ENCODE results near the gene ARSB.
"Not testable (repeated sequence)": the region's sequence is repeated elsewhere in the genome, so short reads cannot be mapped to it uniquely, and the experiment has no call there.

ARSB gene

DNA sequence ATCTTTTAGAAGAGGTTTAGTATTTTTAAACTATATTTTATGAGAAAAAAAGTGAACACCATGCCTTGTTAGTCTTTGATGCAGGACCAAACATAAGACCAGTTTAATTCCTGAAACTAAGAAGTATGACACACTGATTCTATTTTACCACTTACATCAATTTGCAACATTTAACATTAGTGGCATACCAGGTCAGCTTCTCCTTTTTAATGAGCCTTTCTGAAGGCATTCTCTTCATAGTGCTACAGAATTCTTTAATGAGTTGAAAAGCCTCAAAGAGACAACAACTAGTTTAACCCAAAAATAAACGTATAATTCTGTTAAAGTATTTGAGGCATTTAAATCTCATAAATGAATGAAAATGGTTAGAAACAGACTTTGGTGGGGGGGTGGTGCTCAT lies 28.2 kb downstream of the ARSB start:
- DNase-seq (ENCODE audit: low read depth in 2 of 2, low spot score in 1 of 2): no peak

DNA sequence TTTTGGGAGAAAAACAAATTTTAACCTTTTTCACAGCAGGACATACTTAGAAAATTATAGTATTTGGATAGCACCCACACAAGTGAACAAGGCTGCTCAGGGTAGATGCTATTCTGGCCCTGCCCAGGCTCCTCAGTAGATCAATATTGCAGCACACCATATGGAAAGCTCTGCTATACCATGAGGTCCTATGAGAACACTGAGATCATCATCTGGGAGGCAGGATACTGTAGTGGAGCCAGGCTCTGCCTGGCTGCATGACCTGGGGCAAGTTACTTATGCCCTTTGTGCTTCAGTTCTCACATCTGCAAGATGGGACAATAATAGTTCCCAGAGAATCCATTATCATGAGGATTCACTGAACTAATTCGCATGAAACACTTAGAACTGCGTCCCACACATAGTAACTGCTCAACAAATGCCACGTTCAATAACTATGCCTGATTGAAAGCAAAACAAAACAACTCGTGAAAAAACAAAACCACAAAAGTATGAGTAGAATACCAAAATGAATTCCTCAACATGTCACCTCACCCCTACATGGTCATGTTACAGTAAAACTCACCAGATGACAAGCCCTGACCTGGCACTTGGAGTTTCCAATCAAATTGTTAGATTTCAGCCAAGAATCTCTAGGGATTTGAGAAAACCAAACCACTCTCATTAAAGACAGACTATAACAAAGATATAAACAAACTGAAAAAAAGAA lies 31.9 kb downstream of the ARSB start:
- DNase-seq (ENCODE audit: low read depth in 2 of 2, low spot score in 1 of 2): no peak

DNA sequence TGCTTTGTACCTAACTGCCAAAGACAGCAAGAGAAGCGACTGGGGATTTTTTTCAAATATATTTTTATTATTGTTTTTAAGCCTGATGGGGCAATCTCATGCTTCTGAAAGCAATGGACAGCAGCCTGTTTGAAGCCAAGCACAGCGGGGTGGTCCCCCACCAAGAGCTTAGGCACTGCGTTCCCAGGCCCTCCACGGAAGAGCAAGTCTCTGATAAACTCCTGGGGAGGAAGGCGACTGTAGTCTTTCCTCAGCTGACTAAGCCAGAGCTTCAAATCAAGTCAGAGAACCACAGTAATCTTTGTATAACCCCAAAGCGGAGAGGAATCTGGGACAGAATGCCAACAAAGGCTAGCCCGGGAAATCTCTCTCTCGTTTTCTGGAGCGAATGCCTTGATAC lies 54.4 kb downstream of the ARSB start:
- no peak for DNase-seq (ENCODE audit: low read depth in 2 of 2, low spot score in 1 of 2)

DNA sequence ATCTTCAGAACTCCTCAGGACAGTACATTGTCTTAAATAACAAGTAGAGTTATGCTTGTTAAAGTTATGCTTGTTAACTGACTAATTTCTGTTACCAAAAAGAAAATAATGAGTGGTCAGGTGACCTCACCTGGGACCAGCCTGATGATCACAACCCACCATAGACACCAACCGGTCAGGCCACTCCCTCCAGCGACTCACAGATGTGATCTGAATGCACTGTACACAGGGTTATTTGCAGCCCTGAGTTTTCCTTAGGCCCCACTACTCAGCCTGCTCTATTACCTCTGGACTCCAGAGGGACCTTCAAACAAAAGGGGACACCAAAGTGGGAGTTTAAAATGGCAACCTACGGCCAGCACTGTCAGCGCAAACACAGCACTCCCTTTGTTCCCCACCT lies 55.3 kb downstream of the ARSB start:
- DNase-seq (ENCODE audit: low read depth in 2 of 2, low spot score in 1 of 2): no peak

DNA sequence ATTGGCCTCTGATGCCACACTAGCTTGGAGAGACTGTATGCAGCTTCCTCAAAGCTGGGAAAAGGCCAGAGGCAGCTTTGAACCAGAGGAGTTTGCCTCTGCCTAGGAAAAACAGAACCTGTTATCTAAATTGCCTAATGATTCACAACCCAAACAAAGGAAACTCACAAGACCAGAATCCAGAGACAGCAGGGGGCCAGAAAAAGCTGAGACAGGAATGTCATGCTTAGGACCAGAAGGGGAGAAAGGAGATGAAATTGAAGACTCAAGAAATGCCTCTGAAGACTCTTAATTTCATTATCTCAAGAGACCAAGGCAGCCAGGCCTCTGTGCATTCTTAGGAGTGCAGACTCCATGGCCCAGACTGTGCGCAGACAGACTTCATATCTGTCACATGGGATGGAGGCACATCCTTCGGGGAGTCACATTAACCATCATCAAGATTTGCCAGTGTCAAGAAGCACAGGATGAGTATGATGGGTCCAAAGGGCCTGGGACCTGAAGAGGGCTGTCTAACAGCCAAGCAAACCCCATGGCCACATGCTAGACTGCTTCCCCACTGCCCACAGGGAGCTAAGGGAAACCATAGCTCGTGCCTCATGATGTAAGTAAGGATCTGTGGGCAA lies 57.3 kb downstream of the ARSB start:
- no peak for DNase-seq (ENCODE audit: low read depth in 2 of 2, low spot score in 1 of 2)

DNA sequence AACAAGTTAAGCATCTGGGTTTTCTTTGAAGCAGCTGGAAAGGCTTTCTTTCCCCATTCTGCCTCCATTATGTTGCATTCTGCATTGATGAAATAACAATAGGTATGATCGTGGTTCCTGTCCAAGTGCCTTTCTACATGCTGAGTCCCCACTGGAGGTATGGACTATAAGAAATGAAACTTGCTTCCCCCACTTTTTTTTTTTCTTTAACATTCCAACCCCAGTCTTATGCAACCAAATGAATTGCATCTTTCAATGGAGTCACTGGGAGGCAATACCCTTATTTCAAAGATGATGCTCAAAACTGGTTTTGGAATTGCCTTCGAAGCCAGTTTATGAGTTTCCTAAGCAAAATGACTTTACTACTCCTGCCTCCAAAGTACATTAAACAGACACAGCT lies 58.9 kb downstream of the ARSB start:
- no peak for DNase-seq (ENCODE audit: low read depth in 2 of 2, low spot score in 1 of 2)

DNA sequence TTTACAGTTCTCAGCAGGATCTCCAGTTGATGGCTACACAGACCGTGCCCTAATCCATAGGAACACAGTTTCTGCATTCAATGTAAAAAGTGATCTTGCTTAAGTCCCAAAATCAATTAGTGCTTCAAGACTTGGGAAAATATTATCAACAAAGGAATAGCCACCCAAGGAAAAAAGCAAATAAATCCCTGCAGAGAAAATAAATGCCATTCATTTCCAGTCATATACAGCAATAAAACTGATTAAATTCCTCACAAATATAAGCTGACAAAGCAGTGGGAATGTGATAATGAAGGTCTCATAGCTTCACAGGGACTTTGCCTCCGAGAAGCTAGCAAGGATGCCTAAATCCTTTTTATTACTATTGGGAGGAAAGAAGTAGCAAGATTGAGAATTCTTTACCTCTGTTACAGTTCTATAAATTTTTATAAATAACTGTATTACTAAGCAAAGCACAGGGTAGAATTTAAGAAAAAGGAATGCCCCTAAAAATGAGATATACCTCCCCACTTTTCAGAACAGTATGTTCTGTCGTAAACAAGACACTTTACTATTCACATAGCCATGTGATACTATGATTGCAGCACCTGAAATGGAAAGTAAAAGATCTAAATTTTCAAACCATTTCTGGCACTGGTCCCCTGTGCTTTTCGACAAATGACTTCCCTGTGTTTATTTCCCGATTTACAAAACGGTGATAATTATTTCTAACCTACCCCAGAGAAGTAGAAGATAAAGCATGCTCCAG lies 59.8 kb downstream of the ARSB start:
- DNase-seq (ENCODE audit: low read depth in 2 of 2, low spot score in 1 of 2): no peak

DNA sequence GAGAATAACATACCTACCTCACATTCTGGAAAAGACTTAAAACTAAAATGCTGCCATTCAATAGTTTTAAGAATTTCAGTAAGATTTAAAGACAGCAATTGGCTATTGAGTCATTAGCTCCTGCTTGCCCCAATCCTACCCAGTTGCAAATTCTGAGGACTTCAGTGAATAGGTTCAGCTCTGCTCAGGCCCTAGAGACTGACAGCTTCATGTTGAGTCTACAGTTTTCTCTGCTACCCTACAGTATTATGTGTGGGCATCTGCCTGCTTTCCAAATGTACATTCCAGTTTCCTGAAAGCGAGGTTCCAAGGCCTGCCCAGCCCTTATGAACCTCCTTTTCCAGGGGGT lies 61.5 kb downstream of the ARSB start:
- DNase-seq (ENCODE audit: low read depth in 2 of 2, low spot score in 1 of 2): no peak

DNA sequence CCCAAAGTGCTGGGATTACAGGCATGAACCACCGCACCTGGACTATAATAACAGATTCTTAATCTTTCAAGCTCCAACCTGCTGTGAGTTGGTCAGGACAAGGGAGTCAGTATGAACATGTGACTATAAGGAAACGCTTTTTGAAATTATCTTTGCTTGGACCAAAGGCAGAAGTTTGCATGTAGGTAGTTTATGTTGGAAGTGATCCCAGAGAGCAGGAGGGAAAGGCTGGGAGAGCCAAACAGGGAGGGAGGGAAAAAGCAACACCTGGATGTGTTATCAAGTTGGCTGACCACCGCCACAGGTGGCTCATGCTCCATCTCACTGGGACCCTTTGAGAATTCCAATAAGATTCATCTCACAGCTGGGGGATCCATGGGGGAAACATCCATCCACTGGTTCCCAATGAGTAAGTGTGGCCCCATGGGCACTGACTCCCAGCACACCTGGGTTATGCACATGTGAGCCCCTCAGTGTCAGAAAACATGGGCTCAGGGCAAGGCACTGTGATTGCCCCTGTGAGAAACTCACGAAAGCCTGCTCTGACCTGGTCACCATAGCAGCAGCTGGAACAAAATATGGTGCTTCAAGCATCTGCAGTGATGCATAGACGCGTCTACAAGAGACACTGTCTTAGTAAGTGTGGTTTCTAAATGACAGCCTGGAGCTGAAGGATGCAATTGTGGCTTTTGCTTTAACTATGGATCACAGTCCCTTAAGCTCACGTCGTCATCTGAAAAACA lies 62.1 kb downstream of the ARSB start:
- DNase-seq (ENCODE audit: low read depth in 2 of 2, low spot score in 1 of 2): no peak

DNA sequence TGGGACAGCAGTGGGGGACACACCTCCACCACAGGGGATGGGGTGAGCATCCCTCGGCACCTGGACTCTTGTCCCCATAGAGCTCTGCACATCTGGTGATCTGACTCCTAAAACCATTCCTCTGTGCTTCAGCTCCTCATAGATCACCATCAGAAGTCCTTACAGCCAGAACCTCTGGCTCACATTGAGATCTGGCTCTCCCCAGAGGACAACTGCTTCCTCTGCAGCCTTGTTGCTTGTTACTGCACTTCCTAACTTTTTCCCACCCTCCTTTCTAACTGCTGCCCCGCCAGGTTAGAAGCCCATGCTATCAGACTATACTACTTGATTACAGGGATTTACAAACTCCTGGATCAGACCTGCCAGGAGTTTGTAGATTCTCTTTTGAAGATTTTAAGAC lies 64.5 kb downstream of the ARSB start:
- no peak for DNase-seq (ENCODE audit: low read depth in 2 of 2, low spot score in 1 of 2)

DNA sequence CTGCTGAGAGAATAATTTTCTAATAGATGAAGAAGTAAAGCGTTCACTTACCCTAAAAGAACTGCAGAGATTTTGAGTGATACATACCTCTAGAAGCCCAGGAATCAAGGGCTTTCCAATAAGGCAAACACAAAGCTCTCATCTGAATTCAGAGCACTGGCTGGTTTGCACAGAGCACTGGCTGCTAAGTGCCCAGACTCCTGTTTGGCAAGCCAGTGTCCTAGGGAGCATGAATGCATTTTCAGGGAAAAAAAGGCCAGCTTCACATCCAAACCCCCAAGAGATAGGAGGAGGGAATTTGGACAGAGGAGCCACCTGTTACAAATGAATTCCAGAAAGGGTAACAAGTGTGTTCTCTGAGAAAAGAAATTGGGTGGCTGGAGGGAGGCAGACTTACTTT lies 65.3 kb downstream of the ARSB start:
- DNase-seq (ENCODE audit: low read depth in 2 of 2, low spot score in 1 of 2): no peak

DNA sequence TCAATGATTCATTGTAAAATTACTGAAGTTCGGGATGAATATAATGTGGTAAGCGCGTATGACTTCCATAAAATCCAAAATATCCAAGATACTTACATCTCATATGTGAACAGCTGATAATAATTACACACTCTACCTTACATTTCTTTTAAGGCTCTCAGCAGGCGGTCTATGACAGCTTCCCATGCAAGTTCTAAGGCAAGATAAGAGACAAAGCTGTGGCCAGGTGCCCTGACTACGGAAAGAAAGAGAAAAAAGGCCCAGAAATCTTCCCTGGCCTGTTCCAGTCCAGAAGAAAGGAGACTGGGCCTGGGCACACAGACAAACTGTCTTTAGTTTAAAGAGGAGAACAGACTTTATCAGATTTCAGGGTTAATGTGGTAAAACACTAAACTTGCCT lies 69.1 kb downstream of the ARSB start:
- DNase-seq (ENCODE audit: low read depth in 2 of 2, low spot score in 1 of 2): no peak

DNA sequence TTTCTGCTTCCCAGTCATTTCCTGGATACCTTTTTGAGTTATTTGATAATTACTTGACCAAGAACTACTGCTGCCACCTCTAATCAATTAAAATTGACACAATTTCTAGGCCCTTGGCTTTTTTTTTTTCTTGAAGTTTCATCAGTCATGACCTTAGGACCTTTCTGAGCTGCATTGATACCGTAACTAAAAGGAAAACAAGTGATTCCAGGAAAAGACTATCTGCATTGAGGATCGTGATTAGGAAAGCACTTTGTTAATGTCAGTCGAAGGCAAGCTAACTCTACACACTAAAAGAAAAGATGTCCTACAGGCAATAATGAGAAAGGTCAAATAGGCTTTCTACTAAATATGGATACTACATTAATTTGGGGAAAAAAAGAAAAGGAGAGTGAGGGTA lies 69.9 kb downstream of the ARSB start:
- DNase-seq (ENCODE audit: low read depth in 2 of 2, low spot score in 1 of 2): no peak

DNA sequence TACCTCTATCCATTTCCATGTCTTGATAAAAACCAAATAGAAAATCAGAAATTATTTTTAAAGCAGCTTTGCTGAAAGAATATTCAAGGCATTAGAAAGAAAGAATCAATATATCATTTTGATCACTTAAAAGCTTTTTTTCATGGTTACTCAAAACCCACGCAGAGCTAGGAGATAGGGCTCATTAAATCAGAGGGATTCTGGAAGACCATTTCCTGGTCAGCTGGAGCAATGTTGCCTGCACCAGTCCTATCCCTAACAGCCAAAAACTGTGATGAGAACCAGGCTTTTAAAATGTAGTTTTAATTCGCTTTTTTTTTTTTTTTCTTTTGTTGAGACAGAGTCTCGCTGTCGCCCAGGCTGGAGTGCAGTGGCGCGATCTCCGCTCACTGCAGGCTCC lies 72.3 kb downstream of the ARSB start:
- no peak for DNase-seq (ENCODE audit: low read depth in 2 of 2, low spot score in 1 of 2)

DNA sequence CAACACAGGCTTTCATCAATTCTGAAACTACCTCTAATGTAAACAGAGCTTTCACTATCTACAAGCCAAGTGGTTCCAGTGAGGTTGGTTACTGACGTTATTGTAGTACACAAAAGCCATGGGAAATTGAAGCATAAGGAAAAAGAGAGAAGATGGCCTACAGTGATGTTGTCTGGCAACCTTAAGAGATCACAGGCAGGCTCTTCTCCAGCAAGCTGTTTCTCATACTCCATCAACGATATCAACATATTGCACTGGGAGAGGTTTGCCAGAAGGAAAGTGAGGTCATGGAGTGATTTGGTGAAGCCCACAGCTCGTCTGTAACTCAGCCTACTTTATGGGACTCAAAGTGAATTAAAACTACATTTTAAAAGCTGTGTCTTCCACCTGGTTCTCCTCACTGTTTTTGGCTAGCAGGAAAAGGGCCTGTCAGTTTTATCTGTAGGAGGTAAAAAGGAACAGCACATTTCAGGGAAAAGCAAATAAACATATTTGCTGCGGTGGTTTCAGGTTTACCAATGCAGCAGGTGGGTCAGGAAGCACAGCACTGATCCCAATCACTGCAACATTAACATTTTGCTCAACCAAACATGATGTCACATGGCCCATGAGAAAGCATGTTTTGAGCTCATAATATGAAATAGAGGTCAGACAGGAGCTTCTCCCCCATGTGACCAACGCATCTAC lies 72.9 kb downstream of the ARSB start:
- no peak for DNase-seq (ENCODE audit: low read depth in 2 of 2, low spot score in 1 of 2)

DNA sequence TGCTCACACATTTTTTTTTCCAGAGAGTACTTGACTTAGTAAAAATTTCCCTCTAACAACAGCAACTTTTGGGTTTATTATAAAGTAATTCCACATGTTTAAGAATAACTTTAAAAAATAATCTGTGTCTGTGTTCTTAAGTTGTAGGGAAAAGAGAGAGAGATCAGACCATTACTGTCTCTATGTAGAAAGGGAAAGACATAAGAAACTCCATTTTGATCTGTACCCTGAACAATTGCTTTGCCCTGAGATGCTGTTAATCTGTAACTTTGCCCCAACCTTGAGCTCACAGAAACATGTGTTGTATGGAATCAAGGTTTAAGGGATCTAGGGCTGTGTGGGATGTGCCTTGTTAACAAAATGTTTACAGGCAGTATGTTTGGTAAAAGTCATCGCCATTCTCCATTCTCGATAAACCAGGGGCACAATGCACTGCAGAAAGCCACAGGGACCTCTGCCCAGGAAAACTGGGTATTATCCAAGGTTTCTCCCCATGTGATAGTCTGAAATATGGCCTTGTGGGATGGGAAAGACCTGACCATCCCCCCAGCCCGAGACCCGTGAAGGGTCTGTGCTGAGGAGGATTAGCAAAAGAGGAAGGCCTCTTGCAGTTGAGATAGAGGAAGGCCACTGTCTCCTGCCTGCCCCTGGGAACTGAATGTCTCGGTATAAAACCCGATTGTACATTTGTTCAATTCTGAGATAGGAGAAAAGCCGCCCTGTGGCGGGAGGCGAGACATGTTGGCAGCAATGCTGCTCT lies 75.7 kb downstream of the ARSB start:
- not testable (repeated sequence) for DNase-seq (ENCODE audit: low read depth in 2 of 2, low spot score in 1 of 2)

DNA sequence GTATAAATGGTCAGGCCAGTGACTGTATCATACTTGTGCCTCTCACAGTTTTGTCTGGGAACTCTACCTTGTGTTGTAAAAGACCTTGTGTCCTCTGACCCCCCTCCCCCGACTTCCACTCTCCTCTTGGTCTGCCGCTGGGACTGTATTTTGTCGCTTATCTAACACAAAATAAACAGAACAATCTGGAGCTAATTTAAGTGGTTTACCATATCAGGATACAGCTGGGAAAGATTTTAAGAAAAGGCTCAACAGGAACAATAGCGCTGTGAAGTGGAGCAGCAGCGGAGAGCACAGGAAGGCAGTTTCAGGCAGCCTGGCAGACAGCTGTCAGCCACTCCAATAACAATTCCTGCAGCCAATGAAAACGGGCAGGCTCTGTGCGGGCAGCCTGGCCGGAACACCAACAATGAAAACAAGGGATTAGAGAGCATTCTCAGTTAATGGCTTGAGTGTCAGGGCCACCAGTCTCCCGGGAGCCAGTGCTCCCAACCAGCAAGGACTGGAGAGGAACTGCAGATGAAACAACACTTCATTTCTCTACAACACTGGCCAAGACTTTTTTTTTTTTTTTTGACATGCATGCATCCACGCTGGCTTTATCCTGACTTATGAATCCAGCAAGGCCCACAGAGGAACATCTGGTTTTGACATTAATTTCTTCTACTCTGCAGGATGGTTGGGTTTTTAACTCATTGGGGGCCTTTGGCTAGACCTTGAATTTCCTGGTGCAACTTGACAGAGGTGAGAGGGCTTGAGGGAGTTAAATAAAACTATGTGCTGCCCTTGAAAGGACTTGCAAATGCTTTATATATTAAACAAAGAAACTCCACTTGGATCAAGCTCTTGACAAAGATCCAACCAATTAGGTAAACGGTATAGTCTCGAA lies 76.7 kb downstream of the ARSB start:
- DNase-seq (ENCODE audit: low read depth in 2 of 2, low spot score in 1 of 2): no peak

DNA sequence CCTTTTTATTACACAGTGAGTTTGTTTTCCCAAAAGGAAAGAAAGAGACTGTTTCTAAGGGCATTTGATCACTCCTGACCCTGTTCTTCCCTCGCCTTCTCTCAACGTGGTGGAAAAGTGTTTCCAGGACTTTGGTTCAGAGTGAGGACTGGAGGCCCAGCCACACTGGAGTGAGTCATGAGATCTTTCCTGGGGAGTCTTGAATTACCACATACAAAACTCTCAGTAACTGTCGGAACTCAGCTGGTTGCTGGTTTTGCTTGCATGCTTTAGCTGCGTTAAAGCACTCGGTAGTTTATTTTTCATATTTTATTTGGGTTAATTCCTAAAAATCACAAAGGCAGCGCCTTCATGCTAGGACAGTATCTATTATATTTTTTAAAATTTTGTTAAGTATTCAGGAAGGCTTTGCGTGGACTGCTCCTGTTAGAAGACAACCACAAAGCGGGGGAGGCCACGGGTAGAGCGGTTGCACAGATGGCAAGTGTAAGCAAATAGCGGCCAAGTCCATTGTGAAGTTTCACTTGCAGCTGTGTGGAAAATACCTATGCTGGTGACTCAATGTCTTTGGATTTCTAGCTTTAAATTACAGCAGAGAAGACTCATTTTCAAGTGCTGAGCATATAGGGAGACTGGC lies 77.7 kb downstream of the ARSB start:
- DNase-seq (ENCODE audit: low read depth in 2 of 2, low spot score in 1 of 2): no peak
